ENCODE data around the gene ELMO3. TPM values are rescaled to one million over a fixed set of nuclear protein-coding genes. Genes with fewer than 3 reads are reported as not detected.
A peak's percentile ranks its signal among the peaks of the same experiment; 100 is the strongest.

ELMO3 gene
- total RNA-seq, 4 donors from 2014 or later = 30.1 to 35.9 (median 32.9) TPM

GRCh38 chr16:67162506-67163163 is 36.3 kb upstream of the ELMO3 start:
- H3K36me3 ChIP-seq = peaks cover 0 to 9% (median 0%) of the 10 kb centered on the region in 3 donors
- TF ChIP-seq POLR2A (IDR thresholded peaks at IDR 0.05) = no peak
- TF ChIP-seq CTCF (IDR thresholded peaks at IDR 0.05) = no peak
- H3K27ac ChIP-seq = peak overlapping the region in 3 of 4 donors; percentile 78 to 87 (median 82)
- intact Hi-C loops (cut with DNase I) = no loop called here
- H3K4me1 ChIP-seq = peaks cover 47 to 83% (median 52%) of the 10 kb centered on the region in 3 donors
- peak overlapping the region in 3 of 4 donors; percentile 43 to 63 (median 48) for H3K4me3 ChIP-seq
- H3K27me3 ChIP-seq = peaks cover 0 to 49% (median 0%) of the 10 kb centered on the region in 4 donors
- no peak for DNase-seq
- 47 to 55% methylated on average over 7 to 10 of the region's 44 CpGs for WGBS, 2 donors
- H3K9me3 ChIP-seq = no peaks in the 10 kb centered on the region

- Histone ChIP-seq H3K4me1 (peaks cover 39 to 76% (median 50%) of the 10 kb centered on the region in 3 donors), H3K27ac (peak overlapping the region; percentile 60 to 87 (median 80))
These were observed 35.5 kb upstream of the ELMO3 start for GRCh38 chr16:67163164-67163998.

GRCh38 chr16:67163999-67164558 is 34.9 kb upstream of the ELMO3 start:
- Histone ChIP-seq H3K36me3 (peaks cover 0 to 12% (median 0%) of the 10 kb centered on the region in 3 donors), H3K9me3 (no peaks in the 10 kb centered on the region), H3K27me3 (peaks cover 0 to 49% (median 0%) of the 10 kb centered on the region in 4 donors), H3K4me3 (peak overlapping the region; percentile 15 to 63 (median 46)), H3K27ac (peak overlapping the region; percentile 60 to 87 (median 80)), H3K4me1 (peaks cover 32 to 75% (median 47%) of the 10 kb centered on the region in 3 donors)
- TF ChIP-seq POLR2A (IDR thresholded peaks at IDR 0.05) = no peak
- no peak for TF ChIP-seq CTCF (IDR thresholded peaks at IDR 0.05)
- intact Hi-C loops (cut with DNase I) = no loop called here
- WGBS, 2 donors = 6 to 12% methylated on average over 6 to 16 of the region's 34 CpGs
- no peak for DNase-seq

More at GRCh38 chr16:67163164-67163998, 35.5 kb upstream of the ELMO3 start:
- peaks cover 0 to 49% (median 0%) of the 10 kb centered on the region in 4 donors for H3K27me3 ChIP-seq
- peak overlapping the region; percentile 15 to 63 (median 46) for H3K4me3 ChIP-seq
- WGBS, 2 donors = 31% methylated on average over 13 of the region's 99 CpGs; no CpG with 5 or more reads in 1 of the 2 donors
- TF ChIP-seq CTCF (IDR thresholded peaks at IDR 0.05) = no peak
- TF ChIP-seq POLR2A (IDR thresholded peaks at IDR 0.05) = peak in 1 of 4 donors; percentile 46
- H3K9me3 ChIP-seq = no peaks in the 10 kb centered on the region
- H3K36me3 ChIP-seq = peaks cover 0 to 12% (median 0%) of the 10 kb centered on the region in 3 donors
- DNase-seq = no peak
- intact Hi-C loops (cut with DNase I) = no loop called here

GRCh38 chr16:67164599-67165061 is 34.3 kb upstream of the ELMO3 start, which contains the start of gene HSF4:
Gene HSF4 (plus strand): TSS chr16:67164745. CDS start chr16:67164812, 67 bp downstream.
- Histone ChIP-seq H3K9me3 (no peaks in the 10 kb centered on the region), H3K4me3 (peak within 1 kb of the TSS; percentile 15 to 63 (median 46)), H3K27me3 (peaks cover 0 to 49% (median 0%) of the 10 kb centered on the region in 4 donors), H3K27ac (peak within 1 kb of the TSS; percentile 60 to 87 (median 80)), H3K4me1 (peaks cover 34 to 76% (median 52%) of the 10 kb centered on the region in 3 donors), H3K36me3 (peaks cover 0 to 12% (median 0%) of the 10 kb centered on the region in 3 donors)
- no CpG with 5 or more reads among the region's 41 CpGs for WGBS, 2 donors
- no peak for DNase-seq
- TF ChIP-seq CTCF (IDR thresholded peaks at IDR 0.05) = peak in 1 of 6 experiments; percentile 3
- TF ChIP-seq POLR2A (IDR thresholded peaks at IDR 0.05) = peak in 2 of 4 donors; percentile 57 to 67
- intact Hi-C loops (cut with DNase I) = no loop called here

Measured in esophagus squamous epithelium (tissue), 5 donors.